ENCODE data around the gene KCNMA1. TPM values are rescaled to one million over a fixed set of nuclear protein-coding genes. Genes with fewer than 3 reads are reported as not detected.

Gene KCNMA1
- polyA plus RNA-seq, 1 donor from 2014 or later: 60.8 TPM

DNA sequence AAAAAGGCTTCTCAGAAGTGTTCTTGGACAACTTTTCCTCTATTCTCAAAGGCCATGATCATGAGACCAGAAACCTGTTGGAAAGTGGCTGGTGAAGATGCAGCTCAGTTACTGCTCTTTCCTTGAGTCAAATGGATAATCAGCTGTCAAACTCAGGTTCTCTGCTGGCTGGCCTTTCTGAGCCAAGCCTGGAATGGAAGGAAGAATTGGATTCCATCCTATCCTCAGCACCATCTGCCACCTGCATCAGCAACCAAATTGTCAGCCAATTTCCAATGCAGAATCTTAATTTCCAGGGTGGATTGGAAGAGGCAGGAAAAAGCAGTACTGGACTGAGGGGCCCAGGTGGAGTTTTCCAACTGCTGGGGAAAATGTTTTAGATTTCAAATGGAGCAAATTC lies 631.7 kb downstream of the KCNMA1 start:
- Histone ChIP-seq H3K4me3 (ENCODE audit: low read length) (no peak overlapping the region), H4K20me1 (ENCODE audit: insufficient read depth) (no peaks in the 10 kb centered on the region), H3K27ac (ENCODE audit: low read length) (no peak overlapping the region), H3K27me3 (ENCODE audit: insufficient read depth, low read depth, low read length) (no peaks in the 10 kb centered on the region), H3K9me2 (ENCODE audit: insufficient read depth, low read length) (no peaks in the 10 kb centered on the region), H3F3A (ENCODE audit: insufficient read depth, low read length, poor library complexity, severe bottlenecking) (no peaks in the 10 kb centered on the region), H2AFZ (ENCODE audit: low read depth, low read length) (no peak overlapping the region), H3K9me3 (ENCODE audit: low read length) (no peaks in the 10 kb centered on the region), H3K9ac (ENCODE audit: low read length) (no peak overlapping the region), H3K36me3 (ENCODE audit: insufficient read depth, low read length) (no peaks in the 10 kb centered on the region), H3K4me2 (ENCODE audit: low read length) (no peak overlapping the region), H3K79me2 (replicated peaks; ENCODE audit: insufficient read depth, low read length) (no peaks in the 10 kb centered on the region)
- no peak for TF ChIP-seq RAD21 (conservative IDR thresholded peaks at IDR 0.05)
- no peak for TF ChIP-seq EP300 (conservative IDR thresholded peaks at IDR 0.05; ENCODE audit: poor library complexity, severe bottlenecking)
- TF ChIP-seq SMC3 (conservative IDR thresholded peaks at IDR 0.05; ENCODE audit: poor library complexity): no peak
- TF ChIP-seq, protein P1, sequence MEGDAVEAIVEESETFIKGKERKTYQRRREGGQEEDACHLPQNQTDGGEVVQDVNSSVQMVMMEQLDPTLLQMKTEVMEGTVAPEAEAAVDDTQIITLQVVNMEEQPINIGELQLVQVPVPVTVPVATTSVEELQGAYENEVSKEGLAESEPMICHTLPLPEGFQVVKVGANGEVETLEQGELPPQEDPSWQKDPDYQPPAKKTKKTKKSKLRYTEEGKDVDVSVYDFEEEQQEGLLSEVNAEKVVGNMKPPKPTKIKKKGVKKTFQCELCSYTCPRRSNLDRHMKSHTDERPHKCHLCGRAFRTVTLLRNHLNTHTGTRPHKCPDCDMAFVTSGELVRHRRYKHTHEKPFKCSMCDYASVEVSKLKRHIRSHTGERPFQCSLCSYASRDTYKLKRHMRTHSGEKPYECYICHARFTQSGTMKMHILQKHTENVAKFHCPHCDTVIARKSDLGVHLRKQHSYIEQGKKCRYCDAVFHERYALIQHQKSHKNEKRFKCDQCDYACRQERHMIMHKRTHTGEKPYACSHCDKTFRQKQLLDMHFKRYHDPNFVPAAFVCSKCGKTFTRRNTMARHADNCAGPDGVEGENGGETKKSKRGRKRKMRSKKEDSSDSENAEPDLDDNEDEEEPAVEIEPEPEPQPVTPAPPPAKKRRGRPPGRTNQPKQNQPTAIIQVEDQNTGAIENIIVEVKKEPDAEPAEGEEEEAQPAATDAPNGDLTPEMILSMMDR (IDR thresholded peaks at IDR 0.05; ENCODE audit: poor library complexity, severe bottlenecking): no peak
- no peak for TF ChIP-seq POLR2AphosphoS5 (IDR thresholded peaks at IDR 0.05)
- no peak for TF ChIP-seq EZH2 (IDR thresholded peaks at IDR 0.05; ENCODE audit: borderline replicate concordance, insufficient read depth, low read length, poor library complexity, severe bottlenecking)

DNA sequence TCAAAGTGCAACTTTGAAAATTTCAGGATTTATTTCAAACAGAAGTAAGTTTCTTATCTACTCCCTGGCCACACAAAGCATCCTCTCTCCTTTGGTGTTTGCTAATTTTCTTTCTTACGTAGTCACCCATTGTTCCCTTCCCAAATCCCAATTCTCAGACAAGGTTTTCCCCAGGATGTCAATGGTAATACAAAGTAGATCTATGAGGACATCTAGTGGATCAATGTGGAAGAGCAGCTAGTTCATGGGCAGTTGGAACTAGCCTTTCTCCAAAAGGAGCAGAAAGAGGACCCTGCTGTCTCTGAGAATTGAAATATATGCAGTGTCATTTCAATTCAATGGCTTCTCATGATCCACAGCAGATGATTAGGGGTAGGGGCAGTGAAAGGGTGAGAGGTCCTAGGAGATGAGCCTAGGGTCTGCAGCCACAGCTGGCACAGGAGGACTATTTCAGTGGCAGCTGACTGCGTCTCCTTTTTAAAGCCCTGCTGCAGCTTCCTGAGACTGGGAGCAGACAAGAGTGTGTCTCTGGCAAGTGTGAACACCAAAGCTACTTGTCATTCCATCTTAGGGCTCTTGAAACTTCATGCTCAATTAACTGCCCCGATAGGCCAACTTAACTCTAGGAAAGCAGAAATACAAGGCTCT lies 632.6 kb downstream of the KCNMA1 start:
- Histone ChIP-seq H3K79me2 (replicated peaks; ENCODE audit: insufficient read depth, low read length) (no peaks in the 10 kb centered on the region), H3K27me3 (ENCODE audit: insufficient read depth, low read depth, low read length) (no peaks in the 10 kb centered on the region), H3F3A (ENCODE audit: insufficient read depth, low read length, poor library complexity, severe bottlenecking) (no peaks in the 10 kb centered on the region), H3K4me3 (ENCODE audit: low read length) (no peak overlapping the region), H3K9me2 (ENCODE audit: insufficient read depth, low read length) (no peaks in the 10 kb centered on the region), H4K20me1 (ENCODE audit: insufficient read depth) (no peaks in the 10 kb centered on the region), H3K36me3 (ENCODE audit: insufficient read depth, low read length) (no peaks in the 10 kb centered on the region), H3K9ac (ENCODE audit: low read length) (no peak overlapping the region), H3K9me3 (ENCODE audit: low read length) (no peaks in the 10 kb centered on the region), H3K27ac (ENCODE audit: low read length) (no peak overlapping the region), H2AFZ (ENCODE audit: low read depth, low read length) (no peak overlapping the region), H3K4me2 (ENCODE audit: low read length) (no peak overlapping the region)
- TF ChIP-seq, protein P1 (IDR thresholded peaks at IDR 0.05; ENCODE audit: poor library complexity, severe bottlenecking): peak; percentile 88
- TF ChIP-seq MXI1 (conservative IDR thresholded peaks at IDR 0.05; ENCODE audit: poor library complexity, severe bottlenecking) (no peak), RAD21 (conservative IDR thresholded peaks at IDR 0.05) (peak; percentile 89), SMC3 (conservative IDR thresholded peaks at IDR 0.05; ENCODE audit: poor library complexity) (peak; percentile 77)

DNA sequence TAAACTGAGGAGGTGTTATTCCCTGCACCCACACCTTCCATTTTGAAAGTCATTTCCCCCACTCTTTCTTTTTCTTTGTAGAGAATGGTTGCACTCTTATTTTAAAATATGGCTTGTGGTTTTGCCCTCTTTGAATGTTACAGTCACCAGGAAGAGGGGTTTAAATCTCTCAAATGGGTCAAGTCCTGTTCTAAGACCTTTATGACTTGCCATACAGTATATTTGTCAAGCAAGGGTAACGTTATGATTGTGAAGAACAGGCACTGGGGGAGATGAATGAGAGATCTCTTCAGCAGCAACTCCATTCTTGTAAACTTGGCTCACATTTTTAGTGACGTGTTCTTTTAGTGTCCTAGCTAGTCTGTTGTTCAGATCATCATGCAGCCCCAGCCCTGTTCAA lies 634.7 kb downstream of the KCNMA1 start:
- no peaks in the 10 kb centered on the region for H3K79me2 ChIP-seq (replicated peaks; ENCODE audit: insufficient read depth, low read length)
- no peaks in the 10 kb centered on the region for H3K9me2 ChIP-seq (ENCODE audit: insufficient read depth, low read length)
- no peak overlapping the region for H3K9ac ChIP-seq (ENCODE audit: low read length)
- no peaks in the 10 kb centered on the region for H3K9me3 ChIP-seq (ENCODE audit: low read length)
- H3K27me3 ChIP-seq (ENCODE audit: insufficient read depth, low read depth, low read length): no peaks in the 10 kb centered on the region
- no peak overlapping the region for H3K4me2 ChIP-seq (ENCODE audit: low read length)
- no peak overlapping the region for H2AFZ ChIP-seq (ENCODE audit: low read depth, low read length)
- H4K20me1 ChIP-seq (ENCODE audit: insufficient read depth): no peaks in the 10 kb centered on the region
- no peaks in the 10 kb centered on the region for H3F3A ChIP-seq (ENCODE audit: insufficient read depth, low read length, poor library complexity, severe bottlenecking)
- no peak for TF ChIP-seq EP300 (conservative IDR thresholded peaks at IDR 0.05; ENCODE audit: poor library complexity, severe bottlenecking)
- no peak for TF ChIP-seq SMC3 (conservative IDR thresholded peaks at IDR 0.05; ENCODE audit: poor library complexity)
- TF ChIP-seq MXI1 (conservative IDR thresholded peaks at IDR 0.05; ENCODE audit: poor library complexity, severe bottlenecking): no peak
- TF ChIP-seq TAF1 (IDR thresholded peaks at IDR 0.05; ENCODE audit: low read depth): no peak
- TF ChIP-seq, protein P2, sequence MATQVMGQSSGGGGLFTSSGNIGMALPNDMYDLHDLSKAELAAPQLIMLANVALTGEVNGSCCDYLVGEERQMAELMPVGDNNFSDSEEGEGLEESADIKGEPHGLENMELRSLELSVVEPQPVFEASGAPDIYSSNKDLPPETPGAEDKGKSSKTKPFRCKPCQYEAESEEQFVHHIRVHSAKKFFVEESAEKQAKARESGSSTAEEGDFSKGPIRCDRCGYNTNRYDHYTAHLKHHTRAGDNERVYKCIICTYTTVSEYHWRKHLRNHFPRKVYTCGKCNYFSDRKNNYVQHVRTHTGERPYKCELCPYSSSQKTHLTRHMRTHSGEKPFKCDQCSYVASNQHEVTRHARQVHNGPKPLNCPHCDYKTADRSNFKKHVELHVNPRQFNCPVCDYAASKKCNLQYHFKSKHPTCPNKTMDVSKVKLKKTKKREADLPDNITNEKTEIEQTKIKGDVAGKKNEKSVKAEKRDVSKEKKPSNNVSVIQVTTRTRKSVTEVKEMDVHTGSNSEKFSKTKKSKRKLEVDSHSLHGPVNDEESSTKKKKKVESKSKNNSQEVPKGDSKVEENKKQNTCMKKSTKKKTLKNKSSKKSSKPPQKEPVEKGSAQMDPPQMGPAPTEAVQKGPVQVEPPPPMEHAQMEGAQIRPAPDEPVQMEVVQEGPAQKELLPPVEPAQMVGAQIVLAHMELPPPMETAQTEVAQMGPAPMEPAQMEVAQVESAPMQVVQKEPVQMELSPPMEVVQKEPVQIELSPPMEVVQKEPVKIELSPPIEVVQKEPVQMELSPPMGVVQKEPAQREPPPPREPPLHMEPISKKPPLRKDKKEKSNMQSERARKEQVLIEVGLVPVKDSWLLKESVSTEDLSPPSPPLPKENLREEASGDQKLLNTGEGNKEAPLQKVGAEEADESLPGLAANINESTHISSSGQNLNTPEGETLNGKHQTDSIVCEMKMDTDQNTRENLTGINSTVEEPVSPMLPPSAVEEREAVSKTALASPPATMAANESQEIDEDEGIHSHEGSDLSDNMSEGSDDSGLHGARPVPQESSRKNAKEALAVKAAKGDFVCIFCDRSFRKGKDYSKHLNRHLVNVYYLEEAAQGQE (IDR thresholded peaks at IDR 0.05; ENCODE audit: borderline replicate concordance): no peak
- TF ChIP-seq POLR2AphosphoS5 (IDR thresholded peaks at IDR 0.05): no peak
- TF ChIP-seq EZH2 (IDR thresholded peaks at IDR 0.05; ENCODE audit: borderline replicate concordance, insufficient read depth, low read length, poor library complexity, severe bottlenecking): no peak
- H3K27ac ChIP-seq (ENCODE audit: low read length): no peak overlapping the region
- H3K4me3 ChIP-seq (ENCODE audit: low read length): no peak overlapping the region
- H3K36me3 ChIP-seq (ENCODE audit: insufficient read depth, low read length): no peaks in the 10 kb centered on the region

Measured in neural cell (in vitro differentiated cells).